Type B pancreatic cell (in vitro differentiated cells): ENCODE data around the gene DNAH2. TPM values are rescaled to one million over a fixed set of nuclear protein-coding genes. Genes with fewer than 3 reads are reported as not detected.

Source experiments
- DNase-seq: peaks from one replicate; pipeline ENCODE4 v3.0.0; 2021; ENCODE audit warnings: mixed read lengths; ENCODE audit not compliant: unreplicated experiment; ENCODE audit errors: extremely low spot score
- H3K27ac Mint-ChIP-seq: 2 replicates; pipeline ENCODE4 v1.8.0; 2021; ENCODE audit warnings: mild to moderate bottlenecking, mixed read lengths
- H3K27me3 Mint-ChIP-seq: 2 replicates; pipeline ENCODE4 v1.8.0; 2021; ENCODE audit warnings: mixed read lengths
- H3K36me3 Mint-ChIP-seq: 2 replicates; pipeline ENCODE4 v1.8.0; 2021; ENCODE audit warnings: mixed read lengths
- H3K4me1 Mint-ChIP-seq: one replicate; pipeline ENCODE4 v1.8.0; 2021; ENCODE audit warnings: mixed read lengths; ENCODE audit not compliant: unreplicated experiment
- H3K4me3 Mint-ChIP-seq: 2 replicates; pipeline ENCODE4 v1.8.0; 2021; ENCODE audit warnings: mild to moderate bottlenecking, mixed read lengths
- H3K9me3 Mint-ChIP-seq: 2 replicates; pipeline ENCODE4 v1.8.0; 2021; ENCODE audit warnings: mixed read lengths
- CTCF ChIP-seq: fragments of 200-600 bp; sonication (generic); conservative IDR thresholded peaks from 2 replicates; pipeline ENCODE4 v1.5.0; 2021; ENCODE audit warnings: antibody characterized with exemption, mild to moderate bottlenecking
- total RNA-seq: library from RNA; stranded (reverse); gene quantifications from 2 replicates; pipeline ENCODE4 v1.2.1, GENCODE V29; 2021; ENCODE audit warnings: low replicate concordance

DNAH2 gene
- total RNA-seq, 1 donor from 2014 or later, result 1.0 TPM

- H3K27me3 Mint-ChIP-seq, result peaks cover 22% of the 10 kb centered on the region
- no peak for DNase-seq
- H3K9me3 Mint-ChIP-seq, result no peaks in the 10 kb centered on the region
- peak overlapping the region; percentile 100 for H3K27ac Mint-ChIP-seq
- no peak for TF ChIP-seq CTCF
- H3K36me3 Mint-ChIP-seq, result no peaks in the 10 kb centered on the region
- peaks cover 31% of the 10 kb centered on the region for H3K4me1 Mint-ChIP-seq
- peak overlapping the region; percentile 100 for H3K4me3 Mint-ChIP-seq
Measured at GRCh38 chr17:7834542-7834956, 117.0 kb downstream of the DNAH2 start.

- peaks cover 37% of the 10 kb centered on the region for H3K4me1 Mint-ChIP-seq
- H3K9me3 Mint-ChIP-seq, result no peaks in the 10 kb centered on the region
- peak; percentile 96 for DNase-seq
Measured at GRCh38 chr17:7834957-7835813, 117.6 kb downstream of the DNAH2 start.

GRCh38 chr17:7835814-7836595 lies 118.5 kb downstream of the DNAH2 start:
- Mint-ChIP-seq H3K27ac (peak overlapping the region; percentile 100), H3K4me1 (peaks cover 46% of the 10 kb centered on the region), H3K9me3 (no peaks in the 10 kb centered on the region), H3K27me3 (peaks cover 13% of the 10 kb centered on the region), H3K36me3 (peaks cover 4% of the 10 kb centered on the region), H3K4me3 (peak overlapping the region; percentile 100)
- TF ChIP-seq CTCF, result no peak
- DNase-seq, result no peak

More at GRCh38 chr17:7834957-7835813, 117.6 kb downstream of the DNAH2 start:
- Mint-ChIP-seq H3K27ac (peak overlapping the region; percentile 100), H3K4me3 (peak overlapping the region; percentile 100), H3K36me3 (no peaks in the 10 kb centered on the region), H3K27me3 (peaks cover 20% of the 10 kb centered on the region)
- peak; percentile 81 for TF ChIP-seq CTCF

- Mint-ChIP-seq H3K27me3 (peaks cover 9% of the 10 kb centered on the region), H3K4me3 (peak overlapping the region; percentile 100), H3K27ac (peak overlapping the region; percentile 100), H3K36me3 (peaks cover 9% of the 10 kb centered on the region), H3K9me3 (no peaks in the 10 kb centered on the region), H3K4me1 (peaks cover 51% of the 10 kb centered on the region)
- DNase-seq, result peak; percentile 92
- no peak for TF ChIP-seq CTCF
Measured at GRCh38 chr17:7836596-7837407, 119.3 kb downstream of the DNAH2 start.

GRCh38 chr17:7837408-7838088 lies 120.0 kb downstream of the DNAH2 start:
- Mint-ChIP-seq H3K27ac (peak overlapping the region; percentile 100), H3K4me1 (peaks cover 51% of the 10 kb centered on the region), H3K9me3 (no peaks in the 10 kb centered on the region), H3K36me3 (peaks cover 9% of the 10 kb centered on the region), H3K4me3 (peak overlapping the region; percentile 100), H3K27me3 (peaks cover 7% of the 10 kb centered on the region)
- DNase-seq, result no peak
- peak; percentile 20 for TF ChIP-seq CTCF
